GM12892 (cell line): ENCODE measurements around the gene CRYGS. TPM values are rescaled to one million over a fixed set of nuclear protein-coding genes. Genes with fewer than 3 reads are reported as not detected.
"Not testable (repeated sequence)": the region's sequence is repeated elsewhere in the genome, so short reads cannot be mapped to it uniquely, and the experiment has no call there.

Experiments used
- DNase-seq: peaks from one replicate; pipeline ENCODE4 v3.0.0; 2011; ENCODE audit not compliant: insufficient read length
- FAIRE-seq: peaks from 2 replicates; lab custom pipeline; 2011; peaks lifted over from hg19 to GRCh38; lab: Jason Lieb, UNC
- POLR2A ChIP-seq: IDR thresholded peaks from 2 replicates; pipeline ENCODE4 v1.6.1; 2011; ENCODE audit warnings: low read depth, low read length, control low read depth
- POLR2AphosphoS5 ChIP-seq: IDR thresholded peaks from 2 replicates; pipeline ENCODE4 v1.6.1; 2011; ENCODE audit warnings: low read depth, low read length, control low read depth
- TAF1 ChIP-seq: IDR thresholded peaks from 2 replicates; pipeline ENCODE4 v1.6.1; 2011; ENCODE audit warnings: low read depth, mild to moderate bottlenecking, control low read depth, low read length, borderline replicate concordance
- polyA plus RNA-seq: library from polyadenylated mRNA; unstranded; fragments of >200 nt; gene quantifications from one replicate; pipeline ENCODE4 v1.2.1, GENCODE V29; 2012; ENCODE audit warnings: missing spikeins, inconsistent platforms; ENCODE audit not compliant: missing spikeins

CRYGS gene
- 2.9 TPM for polyA plus RNA-seq

- DNase-seq (no peak), FAIRE-seq (no peak)
Measured at GRCh38 chr3:186544281-186544680, at the start of gene CRYGS. Gene CRYGS (minus strand): TSS chr3:186544380. CDS start chr3:186544326, 54 bp downstream.

GRCh38 chr3:186593862-186594261 lies 49.7 kb upstream of the CRYGS start:
- no peak for DNase-seq
- TF ChIP-seq POLR2AphosphoS5 (no peak), TAF1 (no peak), POLR2A (no peak)
- FAIRE-seq, result no peak

More at GRCh38 chr3:186544281-186544680, at the start of gene CRYGS:
- TF ChIP-seq POLR2A, result no peak
- no peak for TF ChIP-seq POLR2AphosphoS5
- TF ChIP-seq TAF1, result no peak

- FAIRE-seq (no peak), DNase-seq (no peak)
- TF ChIP-seq POLR2AphosphoS5, result no peak
Measured at GRCh38 chr3:186592682-186593081, 48.5 kb upstream of the CRYGS start.

- DNase-seq, result no peak
- TF ChIP-seq TAF1 (no peak), POLR2A (no peak), POLR2AphosphoS5 (no peak)
- FAIRE-seq, result no peak
Measured at GRCh38 chr3:186590580-186591295, 46.6 kb upstream of the CRYGS start.

- no peak for TF ChIP-seq POLR2AphosphoS5
- no peak for TF ChIP-seq TAF1
- no peak for TF ChIP-seq POLR2A
- DNase-seq (no peak), FAIRE-seq (no peak)
Measured at GRCh38 chr3:186589856-186590579, 45.8 kb upstream of the CRYGS start.

GRCh38 chr3:186589121-186589520 lies 44.9 kb upstream of the CRYGS start:
- FAIRE-seq (peak; percentile 44), DNase-seq (no peak)
- no peak for TF ChIP-seq POLR2AphosphoS5
- TF ChIP-seq TAF1, result no peak
- TF ChIP-seq POLR2A, result no peak

GRCh38 chr3:186588632-186589031 lies 44.5 kb upstream of the CRYGS start:
- FAIRE-seq (no peak), DNase-seq (no peak)
- TF ChIP-seq POLR2AphosphoS5, result no peak
- no peak for TF ChIP-seq TAF1
- TF ChIP-seq POLR2A, result no peak

GRCh38 chr3:186587183-186587582 lies 43.0 kb upstream of the CRYGS start:
- DNase-seq (no peak), FAIRE-seq (no peak)
- TF ChIP-seq POLR2AphosphoS5, result no peak

GRCh38 chr3:186586245-186586644 lies 42.1 kb upstream of the CRYGS start:
- FAIRE-seq, DNase-seq: not testable (repeated sequence)

GRCh38 chr3:186583831-186584230 lies 39.7 kb upstream of the CRYGS start:
- DNase-seq (no peak), FAIRE-seq (no peak)
- TF ChIP-seq POLR2AphosphoS5 (no peak), POLR2A (no peak), TAF1 (no peak)

- DNase-seq (no peak), FAIRE-seq (no peak)
- no peak for TF ChIP-seq POLR2AphosphoS5
- no peak for TF ChIP-seq TAF1
- no peak for TF ChIP-seq POLR2A
Measured at GRCh38 chr3:186582541-186582940, 38.4 kb upstream of the CRYGS start.

- TF ChIP-seq TAF1 (no peak), POLR2A (no peak), POLR2AphosphoS5 (no peak)
- DNase-seq (no peak), FAIRE-seq (no peak)
Measured at GRCh38 chr3:186580785-186581184, 36.6 kb upstream of the CRYGS start.
